Measurements from ENCODE around the gene LOXL3. TPM values are rescaled to one million over a fixed set of nuclear protein-coding genes. Genes with fewer than 3 reads are reported as not detected.

The LOXL3 gene
- total RNA-seq, 1 experiment from 2014 or later: 7.7 TPM

DNA sequence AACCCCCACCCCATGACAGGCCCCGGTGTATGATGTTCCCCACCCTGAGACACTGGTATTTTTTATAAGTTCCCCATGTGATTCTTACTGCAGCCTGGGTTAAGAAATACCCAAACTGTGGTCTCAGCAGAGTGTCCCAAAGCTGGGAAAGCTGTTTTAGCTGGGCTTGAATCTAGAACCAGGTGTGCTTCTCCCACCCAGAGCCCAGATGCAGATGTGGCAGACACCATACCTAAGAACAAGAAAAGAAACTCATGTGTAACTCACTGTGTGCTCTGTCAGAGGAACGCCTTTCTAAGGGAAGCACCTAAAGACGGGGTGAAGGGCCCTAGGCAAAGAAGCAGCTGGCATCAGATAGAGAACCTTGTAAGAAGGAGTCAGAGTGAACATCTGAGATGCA is 24.7 kb upstream of the LOXL3 start:
- DNase-seq: no peak
- Histone ChIP-seq H3K27me3 (ENCODE audit: control insufficient read depth, insufficient read depth, low read length) (no peaks in the 10 kb centered on the region), H3K4me3 (ENCODE audit: insufficient read depth, low read depth, low read length) (no peak overlapping the region), H3K36me3 (replicated peaks; ENCODE audit: control insufficient read depth, insufficient read depth, low read length) (no peaks in the 10 kb centered on the region)

GRCh38 chr2:74577448-74577847 is 23.7 kb upstream of the LOXL3 start:
- H3K36me3 ChIP-seq (replicated peaks; ENCODE audit: control insufficient read depth, insufficient read depth, low read length): no peaks in the 10 kb centered on the region
- no peak overlapping the region for H3K4me3 ChIP-seq (ENCODE audit: insufficient read depth, low read depth, low read length)
- no peak for DNase-seq
- no peaks in the 10 kb centered on the region for H3K27me3 ChIP-seq (ENCODE audit: control insufficient read depth, insufficient read depth, low read length)

DNA sequence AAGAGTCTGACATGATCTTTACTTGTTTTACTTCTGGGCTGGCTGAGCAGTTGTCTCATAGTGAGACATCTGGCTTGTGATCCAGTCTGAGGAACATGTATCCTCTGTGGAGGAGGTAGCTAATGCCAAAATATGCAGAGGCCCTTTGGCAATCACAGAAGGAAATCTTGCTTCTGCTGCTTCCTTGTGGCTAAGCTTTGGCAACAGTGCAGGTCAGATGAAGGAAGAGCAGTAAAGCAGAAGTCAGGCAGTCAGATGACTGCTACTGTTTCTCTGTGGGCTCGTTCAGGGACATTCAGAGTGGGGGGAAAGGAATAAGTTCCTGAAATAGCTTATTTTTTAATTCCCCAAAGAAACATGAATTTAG is 23.1 kb upstream of the LOXL3 start:
- Histone ChIP-seq H3K4me3 (ENCODE audit: insufficient read depth, low read depth, low read length) (no peak overlapping the region), H3K36me3 (replicated peaks; ENCODE audit: control insufficient read depth, insufficient read depth, low read length) (no peaks in the 10 kb centered on the region), H3K27me3 (ENCODE audit: control insufficient read depth, insufficient read depth, low read length) (no peaks in the 10 kb centered on the region)
- DNase-seq: no peak

DNA sequence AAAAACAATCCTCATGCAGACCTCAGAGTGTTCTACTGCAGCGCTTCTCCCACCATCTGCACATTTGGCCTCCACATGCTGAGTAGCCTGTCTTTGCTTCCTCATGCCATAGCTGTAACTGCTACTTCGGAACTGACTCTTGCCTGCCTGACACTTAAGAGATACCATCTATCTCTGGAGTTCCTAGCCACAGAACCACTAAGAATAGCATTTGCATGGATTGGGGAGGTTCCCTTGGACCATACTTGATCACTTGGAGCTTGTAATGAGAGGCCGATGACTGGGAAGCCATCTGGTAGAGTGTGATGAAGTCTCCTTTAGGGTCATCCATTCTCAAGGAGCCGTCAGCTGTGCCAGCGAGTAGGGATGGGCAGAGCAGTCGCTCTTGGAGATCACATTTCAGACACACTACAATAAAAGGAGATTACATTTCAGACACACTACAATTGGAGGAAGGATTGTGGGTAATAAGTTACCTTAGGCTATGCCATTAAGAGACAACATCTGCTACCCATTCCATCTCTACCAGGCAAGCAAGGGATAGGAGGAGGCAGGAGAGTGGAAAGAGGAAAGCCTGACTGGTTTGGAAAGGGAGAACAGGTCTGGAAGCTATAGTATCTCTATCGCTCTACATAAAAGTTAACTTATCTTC is 22.6 kb upstream of the LOXL3 start:
- Histone ChIP-seq H3K27me3 (ENCODE audit: control insufficient read depth, insufficient read depth, low read length) (no peaks in the 10 kb centered on the region), H3K36me3 (replicated peaks; ENCODE audit: control insufficient read depth, insufficient read depth, low read length) (no peaks in the 10 kb centered on the region), H3K4me3 (ENCODE audit: insufficient read depth, low read depth, low read length) (no peak overlapping the region)
- no peak for DNase-seq

DNA sequence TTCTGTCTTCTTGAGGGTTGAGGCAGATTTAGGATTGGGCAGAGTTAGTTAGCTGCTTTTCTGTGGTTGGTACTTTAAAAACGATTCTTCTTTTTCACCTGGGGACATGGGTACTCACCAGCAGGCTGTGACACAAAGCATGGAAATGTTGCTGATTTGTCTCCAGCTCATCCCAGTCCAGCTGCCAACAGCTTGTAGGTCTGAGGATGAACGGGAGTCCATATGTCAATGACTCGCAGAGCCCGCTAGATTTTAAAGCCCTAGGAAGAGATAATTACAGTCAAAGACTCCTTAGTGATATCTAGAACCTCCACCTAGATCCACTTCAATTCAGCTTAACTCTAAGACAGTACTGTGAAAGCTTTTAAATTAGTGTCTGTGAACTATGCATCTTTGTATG is 21.6 kb upstream of the LOXL3 start:
- no peak for DNase-seq
- Histone ChIP-seq H3K4me3 (ENCODE audit: insufficient read depth, low read depth, low read length) (no peak overlapping the region), H3K36me3 (replicated peaks; ENCODE audit: control insufficient read depth, insufficient read depth, low read length) (no peaks in the 10 kb centered on the region), H3K27me3 (ENCODE audit: control insufficient read depth, insufficient read depth, low read length) (no peaks in the 10 kb centered on the region)

DNA sequence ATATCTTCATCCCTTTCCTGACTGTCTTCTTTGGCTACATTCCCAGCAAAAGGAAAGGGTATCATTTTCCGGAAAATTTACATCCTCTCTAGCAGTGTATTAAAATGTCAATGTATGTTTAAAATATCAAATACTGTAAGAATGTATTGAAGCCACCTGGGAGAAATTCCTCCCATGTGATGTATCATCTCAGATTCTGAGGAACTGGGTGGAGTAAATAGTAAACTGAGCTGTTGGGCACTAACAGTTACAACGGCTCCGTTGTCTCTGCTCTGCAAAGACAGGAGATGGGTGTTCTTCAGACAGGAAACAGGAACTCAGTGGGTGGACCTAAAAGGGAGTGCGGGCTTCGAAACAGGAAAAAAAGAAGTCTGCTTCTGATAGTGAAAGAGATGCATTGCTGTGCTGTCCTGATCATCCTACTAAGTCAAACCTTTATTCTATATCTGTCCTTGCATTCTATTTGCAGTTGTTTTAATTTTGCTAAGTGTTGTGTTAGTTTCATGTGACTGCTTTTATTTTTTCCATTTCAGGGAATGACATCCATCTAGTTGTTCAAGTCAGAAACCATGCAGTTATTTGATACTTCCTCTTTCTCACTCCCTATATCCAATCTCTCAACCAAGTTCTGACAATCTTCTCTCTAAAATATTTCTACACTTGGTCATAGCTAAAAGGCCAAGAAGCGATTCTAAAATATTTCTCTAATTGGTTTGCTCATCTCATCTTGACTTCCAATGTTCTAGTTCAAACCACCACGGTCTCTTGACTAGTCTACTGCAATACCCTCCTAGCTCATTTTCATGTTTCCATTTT is 20.2 kb upstream of the LOXL3 start:
- no peaks in the 10 kb centered on the region for H3K27me3 ChIP-seq (ENCODE audit: control insufficient read depth, insufficient read depth, low read length)
- no peak overlapping the region for H3K4me3 ChIP-seq (ENCODE audit: insufficient read depth, low read depth, low read length)
- H3K36me3 ChIP-seq (replicated peaks; ENCODE audit: control insufficient read depth, insufficient read depth, low read length): no peaks in the 10 kb centered on the region
- no peak for DNase-seq

GRCh38 chr2:74572178-74572925 is 18.6 kb upstream of the LOXL3 start:
- no peak overlapping the region for H3K4me3 ChIP-seq (ENCODE audit: insufficient read depth, low read depth, low read length)
- no peak for DNase-seq
- no peaks in the 10 kb centered on the region for H3K36me3 ChIP-seq (replicated peaks; ENCODE audit: control insufficient read depth, insufficient read depth, low read length)
- H3K27me3 ChIP-seq (ENCODE audit: control insufficient read depth, insufficient read depth, low read length): no peaks in the 10 kb centered on the region

DNA sequence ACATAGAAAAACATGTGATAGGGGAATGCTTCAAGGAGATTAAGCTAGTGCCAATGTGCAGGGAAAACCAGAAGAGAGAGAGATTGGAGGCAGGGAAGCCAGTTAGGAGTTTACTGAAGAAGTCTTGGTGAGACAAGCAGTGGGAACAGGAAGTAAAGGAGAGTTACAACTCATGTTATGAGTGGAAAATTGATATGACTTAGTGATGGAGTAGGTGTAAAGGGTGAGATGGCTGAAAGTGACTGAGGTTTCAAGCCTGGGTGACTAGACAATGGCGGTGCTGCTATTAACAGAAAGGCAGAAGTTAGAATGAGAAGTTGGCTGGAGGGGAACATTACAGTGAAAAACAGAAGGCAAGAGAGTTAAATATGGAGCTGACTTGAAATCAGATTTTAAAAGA is 17.3 kb upstream of the LOXL3 start:
- no peaks in the 10 kb centered on the region for H3K36me3 ChIP-seq (replicated peaks; ENCODE audit: control insufficient read depth, insufficient read depth, low read length)
- no peak for DNase-seq
- H3K27me3 ChIP-seq (ENCODE audit: control insufficient read depth, insufficient read depth, low read length): no peaks in the 10 kb centered on the region
- no peak overlapping the region for H3K4me3 ChIP-seq (ENCODE audit: insufficient read depth, low read depth, low read length)

DNA sequence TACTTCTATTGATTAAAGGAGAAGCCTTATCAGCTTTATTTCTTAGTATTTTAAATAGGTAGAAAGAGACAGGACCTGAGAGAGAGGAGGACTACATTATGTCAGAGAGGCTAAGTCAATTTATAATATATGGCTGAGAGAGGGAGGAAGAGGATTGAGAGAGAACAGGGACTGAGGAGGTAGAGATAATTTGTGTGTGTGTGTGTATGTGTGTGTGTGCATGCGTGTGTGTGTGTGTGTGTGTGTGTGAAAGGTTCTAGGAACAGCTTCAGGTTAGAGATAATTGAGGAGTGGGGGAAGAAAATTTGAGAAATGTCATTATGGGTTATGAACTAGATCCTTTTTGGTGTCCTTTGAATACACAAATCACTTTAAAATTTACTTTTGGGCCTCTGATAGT is 15.9 kb upstream of the LOXL3 start:
- no peaks in the 10 kb centered on the region for H3K27me3 ChIP-seq (ENCODE audit: control insufficient read depth, insufficient read depth, low read length)
- DNase-seq: no peak
- H3K36me3 ChIP-seq (replicated peaks; ENCODE audit: control insufficient read depth, insufficient read depth, low read length): no peaks in the 10 kb centered on the region
- H3K4me3 ChIP-seq (ENCODE audit: insufficient read depth, low read depth, low read length): no peak overlapping the region

- DNase-seq: no peak
- Histone ChIP-seq H3K4me3 (ENCODE audit: insufficient read depth, low read depth, low read length) (no peak overlapping the region), H3K27me3 (ENCODE audit: control insufficient read depth, insufficient read depth, low read length) (no peaks in the 10 kb centered on the region), H3K36me3 (replicated peaks; ENCODE audit: control insufficient read depth, insufficient read depth, low read length) (no peaks in the 10 kb centered on the region)
Observed at GRCh38 chr2:74567881-74568280, 14.1 kb upstream of the LOXL3 start.

DNA sequence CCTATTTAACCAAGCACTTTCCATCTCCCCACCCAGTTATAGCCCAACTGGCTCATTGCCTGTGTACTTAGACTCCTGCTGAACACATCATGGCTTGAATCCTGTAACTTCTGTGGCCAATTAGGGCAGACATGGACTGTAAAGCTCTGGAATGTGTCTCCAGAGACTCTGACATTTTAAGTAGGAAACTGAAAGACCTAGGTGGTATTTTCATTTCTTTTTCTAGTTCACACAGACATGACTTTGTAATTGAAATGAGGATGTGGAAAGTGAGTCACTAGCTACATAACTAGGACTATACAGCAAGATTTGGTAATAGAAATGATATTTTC is 13.0 kb upstream of the LOXL3 start:
- DNase-seq: no peak
- Histone ChIP-seq H3K27me3 (ENCODE audit: control insufficient read depth, insufficient read depth, low read length) (peaks cover 2% of the 10 kb centered on the region; the same call in 1 of the 2 replicates), H3K4me3 (ENCODE audit: insufficient read depth, low read depth, low read length) (no peak overlapping the region), H3K36me3 (replicated peaks; ENCODE audit: control insufficient read depth, insufficient read depth, low read length) (no peaks in the 10 kb centered on the region)

- Histone ChIP-seq H3K36me3 (replicated peaks; ENCODE audit: control insufficient read depth, insufficient read depth, low read length) (no peaks in the 10 kb centered on the region), H3K4me3 (ENCODE audit: insufficient read depth, low read depth, low read length) (no peak overlapping the region), H3K27me3 (ENCODE audit: control insufficient read depth, insufficient read depth, low read length) (peaks cover 3% of the 10 kb centered on the region; the same call in 1 of the 2 replicates)
- no peak for DNase-seq
Observed at GRCh38 chr2:74566076-74566753, 12.5 kb upstream of the LOXL3 start.

DNA sequence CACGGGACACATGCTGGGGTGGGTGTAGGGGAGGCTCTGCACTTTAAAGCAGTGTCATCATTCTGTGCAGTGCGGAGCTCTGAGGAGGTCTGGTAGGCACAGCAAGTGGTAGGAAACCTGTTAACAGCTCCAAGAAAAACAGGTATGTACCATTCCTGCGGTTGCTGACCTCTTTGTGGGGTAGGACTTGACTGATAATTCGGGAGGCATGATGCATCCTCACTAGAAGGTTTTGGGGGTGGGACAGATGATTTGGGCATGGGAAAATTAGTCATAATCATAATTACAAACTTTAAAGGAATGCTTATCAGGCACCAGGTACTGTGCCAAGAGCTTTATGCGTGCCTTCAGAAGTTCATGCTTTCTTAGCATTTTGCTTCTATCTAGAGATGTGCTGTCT is 10.5 kb upstream of the LOXL3 start:
- H3K36me3 ChIP-seq (replicated peaks; ENCODE audit: control insufficient read depth, insufficient read depth, low read length): no peaks in the 10 kb centered on the region
- H3K4me3 ChIP-seq (ENCODE audit: insufficient read depth, low read depth, low read length): no peak overlapping the region
- DNase-seq: no peak
- peaks cover 10% of the 10 kb centered on the region for H3K27me3 ChIP-seq (ENCODE audit: control insufficient read depth, insufficient read depth, low read length)

GRCh38 chr2:74562126-74562775 is 8.5 kb upstream of the LOXL3 start:
- peaks cover 21% of the 10 kb centered on the region for H3K27me3 ChIP-seq (ENCODE audit: control insufficient read depth, insufficient read depth, low read length)
- no peaks in the 10 kb centered on the region for H3K36me3 ChIP-seq (replicated peaks; ENCODE audit: control insufficient read depth, insufficient read depth, low read length)
- H3K4me3 ChIP-seq (ENCODE audit: insufficient read depth, low read depth, low read length): no peak overlapping the region
- no peak for DNase-seq

All from H7 (cell line).